Fibroblast of villous mesenchyme (primary cell): ENCODE data around the gene IQGAP3. TPM values are rescaled to one million over a fixed set of nuclear protein-coding genes. Genes with fewer than 3 reads are reported as not detected.

Experiments used
- DNase-seq: peaks from one replicate; pipeline ENCODE4 v3.0.0-alpha.2; 2010; ENCODE audit warnings: low read depth
- H3K4me3 ChIP-seq: 2 replicates; pipeline ENCODE4 v1.5.1; 2011; ENCODE audit warnings: low read depth, mild to moderate bottlenecking, low read length
- CTCF ChIP-seq: IDR thresholded peaks from 2 replicates; pipeline ENCODE4 v1.5.1; 2012; ENCODE audit warnings: low read depth, mild to moderate bottlenecking, low read length; ENCODE audit not compliant: insufficient read depth
- total RNA-seq: library from RNA; depleted of rRNA; stranded (reverse); fragments of >200 nt; gene quantifications from 2 replicates; pipeline ENCODE4 v1.2.3, GENCODE V29; 2012

The IQGAP3 gene
- total RNA-seq, 1 donor, result 24.2 TPM

- DNase-seq, result no peak
- H3K4me3 ChIP-seq, result no peak overlapping the region
- no peak for TF ChIP-seq CTCF
Measured at GRCh38 chr1:156581661-156582387, 9.5 kb upstream of the IQGAP3 start.

DNA sequence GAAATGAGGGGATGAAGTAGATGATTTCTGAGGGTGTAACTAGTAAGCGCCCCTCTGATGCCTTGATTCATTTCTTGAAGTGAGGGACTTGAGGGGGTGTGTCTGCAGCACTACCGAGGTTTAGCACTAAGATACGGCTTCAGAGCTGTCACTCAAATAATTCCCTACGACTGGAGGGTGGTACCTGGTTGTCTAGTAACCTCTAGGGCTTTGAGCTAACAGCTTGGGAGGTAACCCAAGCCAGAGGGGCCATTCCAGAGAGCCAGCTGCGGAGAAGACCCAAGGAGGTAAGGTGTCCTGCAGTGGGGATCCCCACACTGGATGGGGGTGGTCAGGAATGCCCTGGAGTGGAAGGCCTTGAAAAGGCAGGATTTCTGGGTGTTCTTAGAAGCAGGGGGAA, 7.1 kb upstream of the IQGAP3 start, which contains the start of gene TTC24:
TTC24 (plus strand) TSS at position 252 of the 400 bp plus-strand sequence. CDS start 1,642 bp downstream, outside the sequence.
- DNase-seq, result no peak
- no peak for TF ChIP-seq CTCF
- H3K4me3 ChIP-seq, result no peak within 1 kb of the TSS

- no peak overlapping the region for H3K4me3 ChIP-seq
- TF ChIP-seq CTCF, result no peak
- no peak for DNase-seq
Measured at GRCh38 chr1:156578055-156578454, 5.7 kb upstream of the IQGAP3 start.

- DNase-seq, result no peak
- TF ChIP-seq CTCF, result no peak
- H3K4me3 ChIP-seq, result no peak overlapping the region
Measured at GRCh38 chr1:156577550-156577949, 5.2 kb upstream of the IQGAP3 start.

- DNase-seq, result no peak
- no peak for TF ChIP-seq CTCF
- H3K4me3 ChIP-seq, result no peak overlapping the region
Measured at GRCh38 chr1:156574039-156574633, 1.8 kb upstream of the IQGAP3 start.

GRCh38 chr1:156572663-156573018, 276 bp upstream of the IQGAP3 start:
- DNase-seq, result no peak
- no peak for TF ChIP-seq CTCF
- H3K4me3 ChIP-seq, result peak overlapping the region; percentile 71
